WTC11 (cell line): Measurements from ENCODE around the gene SLC8A3.

Source experiments
- CTCF ChIP-seq: fragments of 200-600 bp; IDR thresholded peaks from 2 replicates; pipeline ENCODE4 v1.8.0; 2022; ENCODE audit warnings: antibody characterized with exemption
- JUN ChIP-seq: sonication (generic); formaldehyde crosslinking; IDR thresholded peaks from 2 replicates; pipeline ENCODE4 v1.8.0; 2023; ENCODE audit warnings: mild to moderate bottlenecking, missing genetic modification reagents
- MYBL2 ChIP-seq: sonication (generic); formaldehyde crosslinking; IDR thresholded peaks from 2 replicates; pipeline ENCODE4 v1.8.1; 2023; ENCODE audit warnings: mild to moderate bottlenecking, moderate library complexity, missing genetic modification reagents
- TF ChIP-seq, protein P1 (sequence below): sonication (generic); formaldehyde crosslinking; IDR thresholded peaks from 2 replicates; pipeline ENCODE4 v1.8.0; 2022; ENCODE audit warnings: mild to moderate bottlenecking, missing genetic modification reagents

DNA sequence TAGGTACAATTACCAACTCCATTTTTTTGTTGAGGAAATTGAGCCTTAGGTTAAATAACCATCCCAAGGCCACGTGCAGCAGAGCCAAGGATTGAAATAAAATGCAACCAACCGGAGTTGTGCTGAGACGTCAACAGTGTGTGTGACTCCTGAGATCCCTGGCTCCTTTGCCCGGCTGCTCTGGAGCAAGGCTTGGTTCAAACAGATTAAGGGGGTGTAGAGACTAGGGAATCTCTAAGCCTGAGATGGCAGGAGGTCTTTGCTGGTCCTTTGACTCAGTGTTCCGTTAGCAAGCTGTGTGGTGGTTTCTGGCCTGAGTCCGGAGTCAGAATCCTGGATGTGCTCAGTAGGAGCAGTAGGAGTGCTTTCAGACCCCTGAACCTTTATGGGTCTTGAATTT is 1.4 kb upstream of the SLC8A3 start:
- TF ChIP-seq JUN: no peak
- TF ChIP-seq CTCF: no peak
- no peak for TF ChIP-seq MYBL2 (CRISPR knock-in tag)
- TF ChIP-seq, protein P1, sequence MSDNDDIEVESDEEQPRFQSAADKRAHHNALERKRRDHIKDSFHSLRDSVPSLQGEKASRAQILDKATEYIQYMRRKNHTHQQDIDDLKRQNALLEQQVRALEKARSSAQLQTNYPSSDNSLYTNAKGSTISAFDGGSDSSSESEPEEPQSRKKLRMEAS: no peak
